ENCODE data around the gene TOGARAM2. TPM values are rescaled to one million over a fixed set of nuclear protein-coding genes. Genes with fewer than 3 reads are reported as not detected.

The TOGARAM2 gene
- total RNA-seq, result 1 to 10 TPM; 9.6 TPM

- ChIA-PET POLR2A (no interaction called here), CTCF (interaction anchor here (1.0 kb wide), 1 partner anchor 22 kb away, joined by 3 read pairs; no protein-coding TSS in a partner anchor)
- Mint-ChIP-seq H3K36me3 (no peaks in the 10 kb centered on the region), H3K4me1 (ENCODE audit: low read depth) (no peaks in the 10 kb centered on the region), H3K9me3 (no peaks in the 10 kb centered on the region), H3K27ac (no peak within 1 kb of the TSS), H3K4me3 (no peak within 1 kb of the TSS), H3K27me3 (no peaks in the 10 kb centered on the region)
- no peak for DNase-seq
- intact Hi-C loops (cut with micrococcal nuclease), result no loop called here
These were observed at the start of gene TOGARAM2 for GRCh38 chr2:28981016-28981441. TSS of gene TOGARAM2 (plus strand) at chr2:28981298. CDS start at chr2:28994835, 13,537 bp downstream.

DNA sequence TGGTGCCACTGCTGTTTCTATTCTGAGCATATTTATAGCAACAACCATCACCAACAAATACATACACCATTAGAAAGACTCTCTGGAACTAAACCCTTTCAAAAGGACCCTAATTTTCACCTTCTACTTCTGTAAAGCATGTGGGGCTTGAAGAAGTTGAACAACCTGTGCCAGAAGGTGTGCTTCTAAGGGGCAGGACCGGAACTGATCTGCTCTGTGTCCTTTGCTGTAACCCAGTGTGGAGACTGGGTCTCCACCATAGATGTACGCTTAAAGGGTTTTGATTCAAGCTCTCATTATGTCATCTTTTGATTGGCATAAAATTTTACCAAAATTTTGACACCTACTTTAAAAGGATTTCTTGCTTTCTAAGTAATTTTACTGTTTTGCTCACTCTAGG, 46.3 kb upstream of the TOGARAM2 start:
- CTCF ChIA-PET, result no interaction called here
- Mint-ChIP-seq H3K27ac (no peak overlapping the region), H3K36me3 (peaks cover 42% of the 10 kb centered on the region)

GRCh38 chr2:28941008-28941407, 40.1 kb upstream of the TOGARAM2 start:
- H3K27ac Mint-ChIP-seq, result no peak overlapping the region
- H3K27me3 Mint-ChIP-seq, result no peaks in the 10 kb centered on the region
- H3K36me3 Mint-ChIP-seq, result peaks cover 61% of the 10 kb centered on the region
- CTCF ChIA-PET, result no interaction called here
- POLR2A ChIA-PET, result no interaction called here
- no peak overlapping the region for H3K4me3 Mint-ChIP-seq
- no peaks in the 10 kb centered on the region for H3K9me3 Mint-ChIP-seq
- intact Hi-C loops (cut with micrococcal nuclease), result no loop called here
- no peak for DNase-seq
- no peaks in the 10 kb centered on the region for H3K4me1 Mint-ChIP-seq (ENCODE audit: low read depth)

More for the DNA sequence above, 46.3 kb upstream of the TOGARAM2 start:
- POLR2A ChIA-PET, result no interaction called here
- no peaks in the 10 kb centered on the region for H3K9me3 Mint-ChIP-seq
- DNase-seq, result no peak
- H3K4me1 Mint-ChIP-seq (ENCODE audit: low read depth), result no peaks in the 10 kb centered on the region
- intact Hi-C loops (cut with micrococcal nuclease), result no loop called here
- H3K4me3 Mint-ChIP-seq, result no peak overlapping the region
- H3K27me3 Mint-ChIP-seq, result no peaks in the 10 kb centered on the region

GRCh38 chr2:28944535-28945248, 36.4 kb upstream of the TOGARAM2 start:
- no peaks in the 10 kb centered on the region for H3K27me3 Mint-ChIP-seq
- intact Hi-C loops (cut with micrococcal nuclease), result no loop called here
- POLR2A ChIA-PET, result no interaction called here
- CTCF ChIA-PET, result no interaction called here
- no peaks in the 10 kb centered on the region for H3K9me3 Mint-ChIP-seq
- no peak for DNase-seq
- no peaks in the 10 kb centered on the region for H3K4me1 Mint-ChIP-seq (ENCODE audit: low read depth)
- H3K27ac Mint-ChIP-seq, result no peak overlapping the region
- no peak overlapping the region for H3K4me3 Mint-ChIP-seq
- H3K36me3 Mint-ChIP-seq, result peaks cover 64% of the 10 kb centered on the region

- no peak for DNase-seq
- no peak overlapping the region for H3K27ac Mint-ChIP-seq
- POLR2A ChIA-PET, result interaction anchor here (0.6 kb wide), 1 partner anchor 1217 kb away, joined by 3 read pairs; no protein-coding TSS in a partner anchor
- H3K27me3 Mint-ChIP-seq, result no peaks in the 10 kb centered on the region
- no peak overlapping the region for H3K4me3 Mint-ChIP-seq
- intact Hi-C loops (cut with micrococcal nuclease), result no loop called here
- peaks cover 43% of the 10 kb centered on the region for H3K36me3 Mint-ChIP-seq
- no peaks in the 10 kb centered on the region for H3K9me3 Mint-ChIP-seq
- CTCF ChIA-PET, result no interaction called here
- H3K4me1 Mint-ChIP-seq (ENCODE audit: low read depth), result no peaks in the 10 kb centered on the region
These were observed 32.9 kb upstream of the TOGARAM2 start for GRCh38 chr2:28948160-28948559.

- POLR2A ChIA-PET, result no interaction called here
- Mint-ChIP-seq H3K27me3 (no peaks in the 10 kb centered on the region), H3K36me3 (peaks cover 33% of the 10 kb centered on the region), H3K4me1 (ENCODE audit: low read depth) (no peaks in the 10 kb centered on the region), H3K27ac (no peak overlapping the region), H3K9me3 (no peaks in the 10 kb centered on the region), H3K4me3 (no peak overlapping the region)
- intact Hi-C loops (cut with micrococcal nuclease), result no loop called here
- CTCF ChIA-PET, result interaction anchor here (0.8 kb wide), 1 partner anchor 10 kb away, joined by 4 read pairs; no protein-coding TSS in a partner anchor
- no peak for DNase-seq
These were observed 31.9 kb upstream of the TOGARAM2 start for GRCh38 chr2:28949190-28949589.

DNA sequence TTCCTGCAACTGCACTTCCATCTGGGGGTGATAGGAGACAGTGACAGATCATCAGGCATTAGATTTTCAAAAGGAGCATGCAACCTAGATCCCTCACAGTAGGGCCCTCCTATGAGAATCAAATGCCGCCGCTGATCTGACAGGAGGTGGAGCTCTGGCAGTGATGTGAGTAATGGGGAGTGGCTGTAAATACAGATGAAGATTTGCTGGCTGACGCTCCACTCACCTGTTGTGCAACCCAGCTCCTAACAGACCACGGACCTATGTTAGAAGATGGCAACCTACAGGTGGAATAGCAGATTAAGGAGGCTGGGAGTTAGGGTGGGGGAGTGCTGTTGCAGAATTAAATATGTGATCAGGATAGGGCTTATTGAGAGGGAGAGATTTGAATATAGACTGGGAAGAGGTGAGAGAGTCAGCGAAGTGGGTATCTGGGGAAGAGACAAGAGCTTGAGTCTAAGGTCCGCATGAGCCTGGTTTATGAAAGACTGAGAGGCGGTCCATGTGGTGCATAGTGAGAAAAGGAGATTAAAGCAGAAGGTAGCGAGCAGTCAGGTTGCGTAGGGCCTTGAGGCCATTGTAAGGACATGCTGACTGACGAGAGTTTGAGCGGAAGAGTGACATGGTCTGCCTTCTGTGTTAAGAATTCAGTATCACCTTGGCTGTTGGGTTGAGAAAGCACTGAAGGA, 31.3 kb upstream of the TOGARAM2 start:
- Mint-ChIP-seq H3K4me1 (ENCODE audit: low read depth) (no peaks in the 10 kb centered on the region), H3K27me3 (no peaks in the 10 kb centered on the region), H3K4me3 (no peak overlapping the region), H3K27ac (no peak overlapping the region), H3K36me3 (peaks cover 29% of the 10 kb centered on the region), H3K9me3 (no peaks in the 10 kb centered on the region)
- intact Hi-C loops (cut with micrococcal nuclease), result loop anchor here (10.0 kb wide), 1 partner anchor 385 kb away; no protein-coding TSS in a partner anchor
- ChIA-PET CTCF (interaction anchor here (0.8 kb wide), 1 partner anchor 9 kb away, joined by 4 read pairs; no protein-coding TSS in a partner anchor), POLR2A (no interaction called here)
- DNase-seq, result no peak

GRCh38 chr2:28950941-28951630, 30.0 kb upstream of the TOGARAM2 start:
- Mint-ChIP-seq H3K4me1 (ENCODE audit: low read depth) (peaks cover 3% of the 10 kb centered on the region), H3K4me3 (no peak overlapping the region), H3K36me3 (peaks cover 22% of the 10 kb centered on the region), H3K27me3 (no peaks in the 10 kb centered on the region), H3K27ac (no peak overlapping the region), H3K9me3 (no peaks in the 10 kb centered on the region)
- intact Hi-C loops (cut with micrococcal nuclease), result loop anchor here (10.0 kb wide), 1 partner anchor 386 kb away; no protein-coding TSS in a partner anchor
- ChIA-PET CTCF (interaction anchor here (1.3 kb wide), 1 partner anchor 131 kb away, joined by 3 read pairs; no protein-coding TSS in a partner anchor), POLR2A (no interaction called here)
- DNase-seq, result no peak

DNA sequence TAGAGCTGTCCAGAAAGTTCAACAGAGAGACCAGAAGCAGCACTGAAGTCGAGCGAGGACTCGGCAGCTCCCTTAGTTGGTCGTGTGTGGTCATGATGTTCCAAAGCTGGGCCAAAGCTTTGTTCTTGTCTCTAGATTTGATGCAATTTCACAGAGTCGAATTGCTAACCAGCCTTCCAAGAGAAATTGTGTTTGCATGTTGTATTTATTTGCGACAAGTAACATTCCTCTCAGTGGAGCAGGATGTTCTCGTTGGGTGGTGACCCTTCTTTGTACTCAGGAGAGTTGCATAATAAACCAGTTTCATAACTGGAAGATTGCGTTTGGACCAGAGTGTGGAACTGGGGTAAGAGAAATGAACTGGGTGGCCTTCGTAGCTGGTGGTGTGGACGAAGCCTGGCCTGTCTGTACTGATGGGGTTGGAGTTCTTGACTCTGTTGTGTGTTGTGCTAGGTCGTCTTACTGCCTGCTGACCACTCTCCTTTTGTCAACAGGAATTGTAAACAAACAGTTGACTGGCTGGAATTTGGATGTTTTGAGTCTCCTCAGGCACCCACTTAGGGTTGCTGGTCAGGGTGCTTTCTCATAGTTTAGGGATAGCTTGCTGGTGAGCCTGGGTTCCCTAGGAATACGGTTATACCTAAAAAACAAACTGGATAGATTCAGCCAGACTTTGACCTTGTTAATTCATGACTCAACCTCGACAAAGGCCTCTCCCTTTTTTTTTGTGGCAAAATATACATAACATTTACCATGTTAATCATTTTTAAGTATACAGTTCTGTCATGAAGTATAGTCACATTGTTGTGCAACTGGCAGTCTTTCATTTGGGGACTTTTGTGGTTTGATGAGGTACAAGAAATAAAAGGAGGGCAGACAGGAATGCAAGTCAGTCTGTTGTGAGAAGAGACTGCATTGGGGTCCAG, 28.9 kb upstream of the TOGARAM2 start:
- ChIA-PET POLR2A (no interaction called here), CTCF (interaction anchor here (1.3 kb wide), 1 partner anchor 132 kb away, joined by 3 read pairs; no protein-coding TSS in a partner anchor)
- intact Hi-C loops (cut with micrococcal nuclease), result loop anchor here (1.0 to 10.0 kb wide), 2 partner anchors 131 to 387 kb away; no protein-coding TSS in a partner anchor
- DNase-seq, result no peak
- Mint-ChIP-seq H3K27ac (no peak overlapping the region), H3K4me1 (ENCODE audit: low read depth) (peaks cover 3% of the 10 kb centered on the region), H3K36me3 (peaks cover 17% of the 10 kb centered on the region), H3K9me3 (no peaks in the 10 kb centered on the region), H3K27me3 (no peaks in the 10 kb centered on the region), H3K4me3 (no peak overlapping the region)

DNA sequence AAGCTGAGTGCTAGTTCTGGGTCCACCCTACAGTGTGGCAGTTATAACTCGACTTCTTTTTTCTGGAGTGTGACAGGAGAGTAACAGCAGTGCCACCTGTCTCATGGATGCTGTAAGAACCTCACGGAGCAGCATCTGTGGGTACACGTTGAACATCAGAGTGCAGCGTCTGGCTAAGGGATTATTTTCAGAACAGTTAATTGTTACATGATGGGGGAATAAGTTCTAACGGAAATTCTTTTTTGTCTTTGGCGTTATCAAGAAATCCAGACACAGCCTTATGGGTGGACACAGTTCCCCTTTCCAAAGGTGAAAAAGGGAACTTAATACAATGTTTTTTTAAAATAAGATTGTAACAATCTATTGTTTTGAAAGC, 28.3 kb upstream of the TOGARAM2 start:
- POLR2A ChIA-PET, result no interaction called here
- H3K4me3 Mint-ChIP-seq, result no peak overlapping the region
- H3K36me3 Mint-ChIP-seq, result peaks cover 16% of the 10 kb centered on the region
- no peak overlapping the region for H3K27ac Mint-ChIP-seq
- CTCF ChIA-PET, result interaction anchor here (1.3 kb wide), 1 partner anchor 133 kb away, joined by 3 read pairs; no protein-coding TSS in a partner anchor
- H3K4me1 Mint-ChIP-seq (ENCODE audit: low read depth), result peaks cover 3% of the 10 kb centered on the region
- DNase-seq, result no peak
- H3K9me3 Mint-ChIP-seq, result no peaks in the 10 kb centered on the region
- intact Hi-C loops (cut with micrococcal nuclease), result loop anchor here (1.0 to 10.0 kb wide), 2 partner anchors 132 to 388 kb away; no protein-coding TSS in a partner anchor
- no peaks in the 10 kb centered on the region for H3K27me3 Mint-ChIP-seq

GRCh38 chr2:28955467-28955866, 25.6 kb upstream of the TOGARAM2 start:
- Mint-ChIP-seq H3K4me1 (ENCODE audit: low read depth) (peaks cover 3% of the 10 kb centered on the region), H3K36me3 (peaks cover under 1% of the 10 kb centered on the region), H3K27ac (no peak overlapping the region), H3K9me3 (no peaks in the 10 kb centered on the region), H3K4me3 (no peak overlapping the region), H3K27me3 (no peaks in the 10 kb centered on the region)
- intact Hi-C loops (cut with micrococcal nuclease), result loop anchor here (5.0 to 10.0 kb wide), 3 partner anchors 362 to 887 kb away; no protein-coding TSS in a partner anchor
- no peak for DNase-seq
- POLR2A ChIA-PET, result no interaction called here
- CTCF ChIA-PET, result interaction anchor here (0.6 to 1.3 kb wide), 4 partner anchors 18 to 1525 kb away, joined by 3 read pairs; no protein-coding TSS in a partner anchor
